GM12865 (cell line): ENCODE measurements around the gene PRIMA1.
A peak's percentile ranks its signal among the peaks of the same experiment; 100 is the strongest.
"Not testable (repeated sequence)": the region's sequence is repeated elsewhere in the genome, so short reads cannot be mapped to it uniquely, and the experiment has no call there.

Experiments used
- DNase-seq: peaks from one replicate; pipeline ENCODE4 v3.0.0; 2010; ENCODE audit warnings: low read depth
- H3K4me3 ChIP-seq: 2 replicates; pipeline ENCODE4 v1.5.1; 2011; ENCODE audit warnings: mild to moderate bottlenecking, low read depth, low read length, control low read depth
- TF ChIP-seq, protein P1 (sequence below): IDR thresholded peaks from 2 replicates; pipeline ENCODE4 v1.5.1; 2011; ENCODE audit warnings: low read length, control low read depth, low read depth, inconsistent platforms; ENCODE audit not compliant: insufficient read depth; ENCODE audit errors: missing control alignments

PRIMA1 gene

DNA sequence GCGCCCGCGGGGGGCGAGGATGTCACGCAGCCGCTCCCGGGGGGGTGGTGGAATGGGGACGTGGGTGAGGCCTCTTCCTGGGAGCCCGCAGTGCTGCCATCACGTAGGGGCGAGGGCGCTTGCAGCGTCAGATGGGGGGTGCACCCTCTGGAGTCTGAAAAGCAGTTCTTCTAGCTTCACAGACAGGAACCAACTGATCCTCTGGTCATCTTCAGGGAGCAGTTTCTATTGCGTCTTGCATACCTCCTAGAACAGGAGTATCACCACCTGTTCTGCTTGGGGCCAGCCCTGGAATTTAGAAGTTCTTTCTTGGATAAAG, 36.9 kb upstream of the PRIMA1 start:
- H3K4me3 ChIP-seq: no peak overlapping the region
- TF ChIP-seq, protein P1, sequence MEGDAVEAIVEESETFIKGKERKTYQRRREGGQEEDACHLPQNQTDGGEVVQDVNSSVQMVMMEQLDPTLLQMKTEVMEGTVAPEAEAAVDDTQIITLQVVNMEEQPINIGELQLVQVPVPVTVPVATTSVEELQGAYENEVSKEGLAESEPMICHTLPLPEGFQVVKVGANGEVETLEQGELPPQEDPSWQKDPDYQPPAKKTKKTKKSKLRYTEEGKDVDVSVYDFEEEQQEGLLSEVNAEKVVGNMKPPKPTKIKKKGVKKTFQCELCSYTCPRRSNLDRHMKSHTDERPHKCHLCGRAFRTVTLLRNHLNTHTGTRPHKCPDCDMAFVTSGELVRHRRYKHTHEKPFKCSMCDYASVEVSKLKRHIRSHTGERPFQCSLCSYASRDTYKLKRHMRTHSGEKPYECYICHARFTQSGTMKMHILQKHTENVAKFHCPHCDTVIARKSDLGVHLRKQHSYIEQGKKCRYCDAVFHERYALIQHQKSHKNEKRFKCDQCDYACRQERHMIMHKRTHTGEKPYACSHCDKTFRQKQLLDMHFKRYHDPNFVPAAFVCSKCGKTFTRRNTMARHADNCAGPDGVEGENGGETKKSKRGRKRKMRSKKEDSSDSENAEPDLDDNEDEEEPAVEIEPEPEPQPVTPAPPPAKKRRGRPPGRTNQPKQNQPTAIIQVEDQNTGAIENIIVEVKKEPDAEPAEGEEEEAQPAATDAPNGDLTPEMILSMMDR: no peak
- DNase-seq: no peak

DNA sequence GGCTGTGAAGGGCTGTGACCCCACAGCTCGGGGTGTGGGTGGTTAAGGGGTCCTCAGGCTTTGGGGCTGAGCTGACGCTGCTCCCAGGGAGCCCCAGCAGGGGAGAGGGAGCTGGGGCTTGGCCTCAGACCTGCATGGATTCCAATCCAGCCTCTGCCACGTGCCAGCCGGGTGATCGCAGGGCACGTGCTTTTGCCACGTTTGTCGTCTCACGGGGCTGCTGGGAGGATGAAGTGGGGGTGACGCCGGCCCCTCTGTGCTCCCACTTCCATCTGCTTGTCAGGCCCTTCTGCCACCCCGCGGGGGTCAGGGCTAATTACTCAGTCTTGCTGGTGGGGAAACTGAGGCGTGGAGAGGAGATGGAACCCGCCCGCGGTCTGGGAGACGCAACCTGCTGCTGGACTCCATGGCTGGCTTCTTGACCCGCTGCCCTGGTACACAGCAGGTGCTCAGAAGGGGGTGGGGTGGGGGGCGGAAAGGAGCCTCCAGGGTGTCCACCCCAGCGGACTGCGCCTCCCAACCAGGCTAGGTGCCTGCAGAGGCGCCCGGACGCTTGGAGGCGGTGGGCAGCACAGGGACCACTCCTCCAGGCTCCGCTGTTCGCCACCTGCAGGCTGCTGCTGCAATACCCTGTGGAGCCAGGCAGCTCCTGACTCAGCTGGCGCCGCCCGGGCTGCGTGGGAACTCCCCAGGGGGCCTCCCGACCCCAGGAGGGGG, 36.4 kb upstream of the PRIMA1 start:
- no peak for DNase-seq
- no peak overlapping the region for H3K4me3 ChIP-seq
- TF ChIP-seq, protein P1: no peak

DNA sequence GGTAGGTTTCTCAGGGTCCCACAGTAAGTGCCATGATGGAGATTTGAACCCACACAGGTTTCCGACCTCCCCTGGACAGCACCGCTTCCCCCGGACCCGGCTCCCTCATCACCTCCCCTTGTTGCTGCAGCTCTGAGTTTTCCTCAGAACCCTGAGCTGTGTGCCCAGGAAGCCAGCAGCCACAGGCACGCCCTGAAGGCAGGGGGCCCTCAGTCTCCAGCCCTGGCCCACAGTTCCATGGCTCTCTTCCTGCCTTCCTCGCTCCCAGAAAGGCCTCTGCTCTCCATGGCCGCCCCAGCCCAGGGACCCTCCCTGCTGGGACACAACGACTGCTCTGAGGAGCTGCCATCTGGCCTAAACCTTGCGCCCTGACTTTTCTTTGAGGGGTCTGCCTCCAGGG, 35.8 kb upstream of the PRIMA1 start:
- no peak for DNase-seq
- TF ChIP-seq, protein P1: no peak
- no peak overlapping the region for H3K4me3 ChIP-seq

DNA sequence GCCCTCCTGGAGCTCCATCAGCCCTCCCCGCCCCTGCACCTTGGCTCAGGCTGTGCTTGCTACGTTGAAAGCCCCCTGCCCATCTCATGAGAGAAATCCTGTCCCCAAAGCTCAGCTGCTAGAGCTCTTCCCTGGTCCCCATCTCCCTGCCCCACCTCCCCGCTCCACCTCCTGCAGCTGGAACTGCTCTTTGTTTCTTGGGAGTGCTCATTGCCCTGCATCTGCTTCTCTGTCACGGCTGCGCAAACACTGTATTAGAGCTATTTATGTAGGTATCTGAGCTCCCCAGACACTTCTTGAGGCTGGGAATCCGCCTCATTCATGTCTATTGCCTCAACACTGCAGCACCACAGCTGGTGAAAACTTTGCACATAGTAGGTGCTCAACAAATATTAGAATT, 32.8 kb upstream of the PRIMA1 start:
- H3K4me3 ChIP-seq: no peak overlapping the region
- TF ChIP-seq, protein P1: no peak
- no peak for DNase-seq

DNA sequence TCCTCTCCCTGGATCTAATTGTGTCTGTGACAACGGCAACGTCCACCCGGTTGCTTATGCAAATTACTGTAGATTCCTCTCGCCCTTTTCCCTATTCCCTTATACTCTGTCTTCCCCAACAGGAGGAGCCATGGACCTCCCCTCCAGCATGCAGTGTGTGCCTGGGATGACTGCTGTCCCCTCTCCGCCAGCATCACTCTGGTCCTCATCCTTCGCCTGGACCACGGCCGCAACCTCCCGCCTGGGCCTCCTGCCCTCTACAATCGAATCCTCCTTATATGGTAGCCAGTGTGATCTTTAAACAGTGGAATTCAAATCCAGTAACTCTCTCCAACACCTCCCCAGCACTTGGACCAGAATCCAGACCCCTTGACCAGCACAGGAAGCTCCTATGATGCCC, 30.6 kb upstream of the PRIMA1 start:
- TF ChIP-seq, protein P1: no peak
- no peak overlapping the region for H3K4me3 ChIP-seq
- no peak for DNase-seq

DNA sequence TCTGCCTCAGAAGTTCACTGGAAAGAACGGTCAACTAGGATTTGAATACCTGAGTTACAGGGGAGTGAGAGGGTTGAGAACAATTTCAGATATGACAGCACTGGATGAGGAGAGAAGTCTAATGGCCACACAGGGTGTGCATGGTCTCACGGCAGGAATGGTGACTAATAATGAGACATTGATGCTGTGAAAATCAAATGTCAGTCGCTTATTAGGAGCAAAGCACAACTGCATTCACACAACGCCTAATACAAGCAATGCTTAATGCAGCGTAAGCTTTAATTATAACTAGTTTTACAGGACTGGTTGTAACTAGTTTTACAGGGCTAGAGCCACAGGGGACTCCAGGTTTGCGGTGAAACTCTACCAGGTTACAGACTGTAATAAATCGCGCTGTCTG, 23.4 kb upstream of the PRIMA1 start:
- peak; percentile 9 for DNase-seq
- H3K4me3 ChIP-seq: no peak overlapping the region
- TF ChIP-seq, protein P1: no peak

DNA sequence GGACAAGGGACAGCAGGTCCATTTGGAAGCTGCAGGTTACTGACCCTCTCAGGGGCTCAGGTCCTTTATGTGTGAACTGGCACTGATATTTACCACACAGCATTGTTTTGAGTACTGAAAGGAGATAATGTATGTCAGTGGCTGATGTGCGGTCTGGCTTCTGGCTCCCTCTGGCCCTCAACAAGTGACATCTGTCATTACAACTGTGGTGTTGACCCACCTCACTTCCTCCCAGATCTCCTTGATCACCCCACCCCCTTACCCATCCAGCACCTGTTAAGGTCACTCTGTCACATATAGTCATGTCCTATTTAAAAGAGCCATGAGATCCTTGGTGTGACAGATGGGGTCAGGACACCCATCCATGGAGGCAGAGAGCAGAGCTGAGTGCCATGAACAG, 22.7 kb upstream of the PRIMA1 start:
- TF ChIP-seq, protein P1: no peak
- H3K4me3 ChIP-seq: no peak overlapping the region
- peak; percentile 7 for DNase-seq

DNA sequence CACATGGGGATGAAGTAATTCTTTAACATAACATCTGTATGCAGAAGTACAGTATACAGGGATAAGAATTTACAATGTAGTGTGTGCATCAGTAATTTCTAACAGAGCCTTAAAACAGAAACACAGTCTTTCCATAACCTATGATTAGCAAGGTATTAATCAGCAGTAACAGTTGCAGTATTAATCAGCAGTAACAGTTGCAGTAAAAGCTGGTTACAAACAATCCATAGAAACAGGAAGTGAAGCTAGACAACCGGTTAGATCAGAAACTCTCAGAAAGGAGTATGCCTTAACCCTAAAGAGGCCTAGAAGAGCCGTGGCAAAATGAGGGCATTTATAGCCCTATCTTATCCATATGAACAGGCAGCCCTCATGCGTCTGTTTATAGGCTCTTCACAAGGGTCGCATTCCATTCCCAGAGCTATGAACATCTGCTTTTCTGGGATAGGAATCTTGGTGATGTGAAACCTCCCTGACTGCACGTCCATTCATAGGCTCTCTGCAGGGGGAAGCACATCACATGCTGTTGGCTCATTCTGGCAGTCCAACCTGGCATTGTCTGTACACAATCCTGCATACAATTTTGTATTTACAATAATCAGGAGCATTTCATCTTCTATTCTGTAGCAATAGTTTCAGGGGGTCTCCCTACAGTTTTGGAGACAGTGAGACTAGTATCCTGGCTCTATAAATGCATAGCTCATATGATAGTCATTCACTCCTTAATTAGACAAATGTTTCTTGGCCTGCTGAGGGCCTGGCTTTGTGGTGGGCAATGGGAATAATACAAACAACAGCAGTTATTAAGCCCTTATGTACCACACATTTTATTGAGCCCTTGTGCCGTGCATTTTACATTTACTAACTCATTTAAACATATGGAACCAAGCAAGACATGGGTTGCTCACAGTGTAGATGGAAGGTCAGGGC, 21.5 kb upstream of the PRIMA1 start:
- H3K4me3 ChIP-seq: not testable (repeated sequence)
- peak; percentile 57 for DNase-seq
